Activated CD4-positive, alpha-beta T cell treated with anti-CD3 and anti-CD28 coated beads, Interleukin-2, Interleukin-6, amounts not matched to agents 100 ng/mL and 50 ng/mL, durations not matched to agents 16 hours and 8 hours (primary cell): ENCODE data around the gene NDC1.

Experiments
- DNase-seq: peaks from one replicate; pipeline ENCODE4 v3.0.0-alpha.2; 2020

NDC1 gene

DNA sequence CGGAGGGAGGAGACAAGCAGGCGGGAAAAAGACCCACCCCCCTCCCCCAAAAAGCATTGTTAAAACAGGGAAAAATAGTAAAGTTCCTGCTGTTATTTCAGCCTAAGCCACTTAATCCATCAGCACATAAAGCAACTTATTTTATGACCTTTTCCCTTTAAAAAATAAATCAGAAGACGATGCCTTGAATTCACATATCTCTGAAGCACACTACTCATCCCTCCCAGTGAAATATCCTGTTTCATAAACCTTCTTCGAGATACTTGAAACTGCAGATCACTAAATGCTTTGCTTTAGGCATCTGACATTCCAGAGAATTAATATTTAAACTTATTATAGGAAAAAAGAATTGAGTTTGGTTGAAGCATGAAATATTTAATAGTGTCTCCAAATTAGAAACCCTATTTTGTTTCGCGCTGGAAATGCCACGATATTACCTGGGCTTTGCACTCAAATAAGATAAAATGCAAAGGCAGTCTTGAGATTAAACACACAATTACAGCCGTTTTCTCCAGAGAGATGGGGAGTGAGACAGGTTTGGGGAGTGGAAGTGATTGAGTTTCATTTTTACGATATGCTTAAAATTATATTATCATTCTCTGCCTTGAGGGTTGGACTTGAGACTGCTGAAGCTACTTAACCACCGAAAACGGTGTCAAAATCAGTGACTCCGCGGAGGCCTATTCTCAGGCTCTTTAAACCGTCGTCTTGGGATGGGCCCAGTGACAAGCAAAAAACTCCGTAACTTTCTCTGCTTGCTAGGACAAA, 108.5 kb downstream of the NDC1 start:
- no peak for DNase-seq

- DNase-seq, result no peak
Measured at GRCh38 chr1:53728702-53729455, 109.2 kb downstream of the NDC1 start.

DNA sequence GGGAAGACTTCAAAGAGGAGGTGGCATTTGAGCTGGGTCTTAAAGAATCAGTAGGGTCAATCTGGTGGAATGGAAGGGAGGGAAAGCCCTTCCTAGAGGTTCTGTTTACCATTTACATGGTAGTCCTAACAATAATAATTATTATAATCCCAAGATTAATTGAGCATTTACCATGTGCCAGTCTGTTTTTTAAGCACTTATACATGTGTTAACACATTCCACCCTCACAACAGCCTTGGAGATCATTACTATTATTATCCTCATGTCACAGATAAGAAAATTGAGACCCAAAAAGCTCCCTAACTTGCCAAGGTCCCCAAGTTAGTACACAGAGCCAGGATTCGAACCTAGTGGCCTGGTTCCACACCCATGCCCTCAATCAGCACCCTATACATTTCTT, 109.9 kb downstream of the NDC1 start:
- no peak for DNase-seq

GRCh38 chr1:53727461-53728092, 110.5 kb downstream of the NDC1 start:
- no peak for DNase-seq

GRCh38 chr1:53726009-53726600, 112.0 kb downstream of the NDC1 start:
- DNase-seq, result no peak

GRCh38 chr1:53725238-53725689, 112.8 kb downstream of the NDC1 start:
- no peak for DNase-seq

GRCh38 chr1:53722025-53722424, 116.1 kb downstream of the NDC1 start:
- DNase-seq, result no peak

DNA sequence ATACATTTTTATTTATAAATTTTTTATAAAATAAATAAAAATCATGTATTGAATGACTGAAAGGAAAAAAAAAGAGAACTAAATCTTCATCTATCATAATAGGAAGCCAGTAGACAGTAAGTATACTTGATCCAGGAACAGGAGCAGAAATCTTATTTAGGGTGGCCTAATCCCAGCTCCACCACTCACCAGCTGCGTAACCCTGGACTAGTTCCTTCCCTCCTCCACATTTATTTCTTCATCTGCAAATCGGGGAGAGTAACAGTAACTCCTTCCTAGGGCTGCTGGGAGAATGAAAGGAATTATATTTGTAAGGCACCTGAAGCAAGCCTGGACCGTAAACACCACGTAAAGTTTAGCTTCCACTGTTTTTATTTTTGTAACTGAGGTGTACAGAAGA, 117.0 kb downstream of the NDC1 start:
- no peak for DNase-seq

GRCh38 chr1:53719469-53719868, 118.6 kb downstream of the NDC1 start:
- DNase-seq, result no peak

DNA sequence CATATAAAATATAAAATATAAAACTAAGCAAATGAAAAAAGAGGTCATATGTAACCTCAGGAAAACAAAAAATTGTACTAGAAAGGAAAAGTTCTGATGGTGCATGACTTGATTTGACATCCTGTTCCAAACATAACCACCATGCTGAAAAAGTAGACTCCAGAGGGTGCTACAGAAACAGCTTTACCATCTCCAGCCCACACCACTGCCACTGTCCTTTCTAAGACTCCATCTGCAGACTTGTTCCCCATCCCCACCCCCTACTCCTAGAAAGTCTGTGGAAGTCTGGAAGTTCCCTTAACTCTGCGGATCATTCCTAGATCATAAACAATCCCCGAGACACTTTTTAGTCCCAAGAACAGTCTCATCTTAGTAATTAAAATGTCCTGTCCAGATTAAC, 119.7 kb downstream of the NDC1 start:
- DNase-seq, result no peak

- DNase-seq, result no peak
Measured at GRCh38 chr1:53717025-53717804, 120.9 kb downstream of the NDC1 start.

DNA sequence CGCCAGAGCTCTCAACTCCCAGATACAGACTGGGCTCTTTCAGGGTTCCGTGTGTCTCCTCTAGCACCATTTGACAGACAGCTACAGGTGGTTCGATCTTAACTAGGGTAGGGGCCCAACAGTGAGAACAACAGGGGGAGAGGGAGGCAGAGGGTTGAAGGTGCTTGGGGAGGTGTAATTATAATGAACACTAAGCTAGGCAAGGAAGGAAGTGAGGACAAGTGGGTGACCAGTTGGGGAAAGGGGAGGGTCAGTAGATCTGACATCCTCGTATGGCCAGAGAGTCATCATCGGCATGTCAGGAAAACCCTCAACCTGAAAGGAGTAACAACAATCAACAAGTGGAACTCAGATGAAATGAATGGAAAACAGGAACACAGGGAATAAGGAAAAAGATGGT, 121.9 kb downstream of the NDC1 start:
- DNase-seq, result no peak

DNA sequence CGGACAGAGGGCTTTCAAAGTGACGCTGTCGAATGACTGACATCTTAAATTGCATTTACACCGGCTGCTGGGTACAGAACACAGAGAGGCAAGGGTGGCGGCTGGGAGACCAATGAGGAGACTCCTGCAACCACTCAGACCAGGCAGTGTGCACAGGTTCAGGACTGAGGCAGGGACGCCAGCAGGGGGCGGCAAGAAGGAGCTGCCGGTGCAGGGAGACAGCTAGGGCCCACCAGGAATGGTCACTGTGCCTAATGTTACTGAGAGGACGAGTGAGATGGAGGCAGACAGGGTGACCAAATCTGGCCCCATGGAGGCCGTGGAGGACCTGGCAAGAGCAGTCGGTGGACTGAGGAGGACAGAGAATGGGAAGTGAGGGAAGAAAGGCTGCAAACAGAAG, 122.6 kb downstream of the NDC1 start:
- DNase-seq, result peak; percentile 31
